ENCODE results near the gene GALNT2. TPM values are rescaled to one million over a fixed set of nuclear protein-coding genes. Genes with fewer than 3 reads are reported as not detected.

The GALNT2 gene
- total and polyA plus RNA-seq, 9 of the 15 experiments (the other 6 are each of a cell fraction or from before 2014, with no cell fraction given) = 1.6 to 106 (median 51.9) TPM

DNA sequence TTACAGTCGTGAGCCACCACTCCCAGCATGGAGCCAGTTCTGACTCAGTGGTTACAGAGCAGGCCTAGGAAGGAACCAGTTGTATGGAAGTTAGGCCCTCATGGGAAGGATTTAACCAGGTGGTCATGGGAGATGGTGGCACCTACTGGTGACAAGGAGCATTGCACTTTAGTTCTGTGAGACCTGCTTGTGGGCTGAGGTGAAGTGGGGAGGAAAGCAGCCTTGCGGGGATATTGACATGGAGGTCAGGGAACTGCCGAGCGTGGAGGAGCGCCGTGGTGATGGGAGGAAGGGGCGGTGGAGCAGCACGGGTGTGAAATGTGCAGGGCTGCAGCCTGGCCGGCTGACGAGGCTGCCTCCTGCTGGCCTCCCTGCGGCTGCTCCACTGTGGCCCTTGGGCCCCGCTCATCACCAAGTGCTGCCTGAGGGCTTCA is 100.4 kb downstream of the GALNT2 start:
- ChIA-PET POLR2A (interaction anchor here (0.9 kb wide), 1 partner anchor 9 kb away, joined by 4 read pairs; no protein-coding TSS in a partner anchor), CTCF (ENCODE audit: low intra/inter-chr PET ratio) (interaction anchor here (1.1 kb wide), 1 partner anchor 324 kb away, joined by 3 read pairs; no protein-coding TSS in a partner anchor)
- Histone ChIP-seq H3K4me3 (no peak overlapping the region), H3K27me3 (ENCODE audit: control insufficient read depth in 2 of 2, insufficient read depth in 2 of 2, low read length in 2 of 2) (no peaks in the 10 kb centered on the region), H3K9me1 (ENCODE audit: control insufficient read depth, insufficient read depth, low read length) (no peaks in the 10 kb centered on the region), H3K9me3 (replicated peaks; ENCODE audit: control insufficient read depth, insufficient read depth, low read depth, low read length) (peaks cover 4% of the 10 kb centered on the region; the same call in 1 of the 2 replicates), H3K9ac (ENCODE audit: insufficient read depth in 1 of 2, low read depth in 2 of 2, low read length in 2 of 2) (no peak overlapping the region), H3K27ac (ENCODE audit: extremely low read depth, low read depth, low read length) (no peak overlapping the region), H3K79me2 (ENCODE audit: control insufficient read depth, insufficient read depth, low read length) (peaks cover 89% of the 10 kb centered on the region), H4K20me1 (replicated peaks; ENCODE audit: control insufficient read depth, insufficient read depth, low read length) (no peaks in the 10 kb centered on the region), H3K36me3 (ENCODE audit: control insufficient read depth, insufficient read depth, low read length) (peaks cover 9% of the 10 kb centered on the region; the same call in 2 of the 3 replicates), H3K4me1 (replicated peaks in 1 of 2; ENCODE audit: control insufficient read depth in 2 of 2, insufficient read depth in 2 of 2, low read length in 2 of 2) (peaks cover 13 to 34% of the 10 kb centered on the region in 2 experiments), H3K4me2 (ENCODE audit: insufficient read depth, low read length) (no peak overlapping the region), H2AFZ (ENCODE audit: low read depth, low read length) (no peak overlapping the region)
- intact Hi-C loops (cut with micrococcal nuclease) = loop anchor here (1.0 to 2.0 kb wide), 3 partner anchors 19 to 101 kb away; partner anchors contain the start of gene GALNT2
- no TSS peak for BruUV-seq (replicated peaks)
- in situ Hi-C loops (cut with MboI) = no loop called here
- WGBS (ENCODE audit: insufficient coverage, low coverage, missing lambda C conversion rate) = 45% methylated on average over 12 of the region's 12 CpGs
- ATAC-seq = peak; percentile 89
- peak; percentile 97 for FAIRE-seq
- peak; percentile 80 to 86 (median 84) for DNase-seq (ENCODE audit: extremely low read depth in 1 of 4, low spot score in 3 of 4)
- TF ChIP-seq TFAM (CRISPR knock-in tag; conservative IDR thresholded peaks at IDR 0.05) = no peak
- no peak for TF ChIP-seq NFE2L1 (tag; IDR thresholded peaks at IDR 0.05; ENCODE audit: borderline replicate concordance, low read depth)
- 0 out of 2 replicates have a peak, but pooled peaks have one; percentile 10 for TF ChIP-seq NFIC (IDR thresholded peaks at IDR 0.05)
- no peak for TF ChIP-seq MCM3 (IDR thresholded peaks at IDR 0.05)
- TF ChIP-seq, protein P1, sequence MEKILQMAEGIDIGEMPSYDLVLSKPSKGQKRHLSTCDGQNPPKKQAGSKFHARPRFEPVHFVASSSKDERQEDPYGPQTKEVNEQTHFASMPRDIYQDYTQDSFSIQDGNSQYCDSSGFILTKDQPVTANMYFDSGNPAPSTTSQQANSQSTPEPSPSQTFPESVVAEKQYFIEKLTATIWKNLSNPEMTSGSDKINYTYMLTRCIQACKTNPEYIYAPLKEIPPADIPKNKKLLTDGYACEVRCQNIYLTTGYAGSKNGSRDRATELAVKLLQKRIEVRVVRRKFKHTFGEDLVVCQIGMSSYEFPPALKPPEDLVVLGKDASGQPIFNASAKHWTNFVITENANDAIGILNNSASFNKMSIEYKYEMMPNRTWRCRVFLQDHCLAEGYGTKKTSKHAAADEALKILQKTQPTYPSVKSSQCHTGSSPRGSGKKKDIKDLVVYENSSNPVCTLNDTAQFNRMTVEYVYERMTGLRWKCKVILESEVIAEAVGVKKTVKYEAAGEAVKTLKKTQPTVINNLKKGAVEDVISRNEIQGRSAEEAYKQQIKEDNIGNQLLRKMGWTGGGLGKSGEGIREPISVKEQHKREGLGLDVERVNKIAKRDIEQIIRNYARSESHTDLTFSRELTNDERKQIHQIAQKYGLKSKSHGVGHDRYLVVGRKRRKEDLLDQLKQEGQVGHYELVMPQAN (IDR thresholded peaks at IDR 0.05; ENCODE audit: borderline replicate concordance) = peak; percentile 39; the same call in 1 of the 2 replicates
- peak; percentile 39; the same call in 1 of the 2 replicates for TF ChIP-seq ZNF121 (CRISPR knock-in tag; conservative IDR thresholded peaks at IDR 0.05)
- no peak for TF ChIP-seq PHF8 (IDR thresholded peaks at IDR 0.05; ENCODE audit: borderline replicate concordance, low read length)
- peak; percentile 30; the same call in 1 of the 2 replicates for TF ChIP-seq JUND (IDR thresholded peaks at IDR 0.05; ENCODE audit: borderline replicate concordance, low read depth, low read length)
- TF ChIP-seq JUND (tag; IDR thresholded peaks at IDR 0.05; ENCODE audit: borderline replicate concordance, low read depth, low read length) = no peak; the same call in 2 of the 3 replicates
- TF ChIP-seq KAT7 (CRISPR knock-in tag; IDR thresholded peaks at IDR 0.05; ENCODE audit: borderline replicate concordance) = no peak
- TF ChIP-seq, protein P2, sequence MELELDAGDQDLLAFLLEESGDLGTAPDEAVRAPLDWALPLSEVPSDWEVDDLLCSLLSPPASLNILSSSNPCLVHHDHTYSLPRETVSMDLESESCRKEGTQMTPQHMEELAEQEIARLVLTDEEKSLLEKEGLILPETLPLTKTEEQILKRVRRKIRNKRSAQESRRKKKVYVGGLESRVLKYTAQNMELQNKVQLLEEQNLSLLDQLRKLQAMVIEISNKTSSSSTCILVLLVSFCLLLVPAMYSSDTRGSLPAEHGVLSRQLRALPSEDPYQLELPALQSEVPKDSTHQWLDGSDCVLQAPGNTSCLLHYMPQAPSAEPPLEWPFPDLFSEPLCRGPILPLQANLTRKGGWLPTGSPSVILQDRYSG (tag; conservative IDR thresholded peaks at IDR 0.05; ENCODE audit: low read depth) = no peak
- TF ChIP-seq, protein P3, sequence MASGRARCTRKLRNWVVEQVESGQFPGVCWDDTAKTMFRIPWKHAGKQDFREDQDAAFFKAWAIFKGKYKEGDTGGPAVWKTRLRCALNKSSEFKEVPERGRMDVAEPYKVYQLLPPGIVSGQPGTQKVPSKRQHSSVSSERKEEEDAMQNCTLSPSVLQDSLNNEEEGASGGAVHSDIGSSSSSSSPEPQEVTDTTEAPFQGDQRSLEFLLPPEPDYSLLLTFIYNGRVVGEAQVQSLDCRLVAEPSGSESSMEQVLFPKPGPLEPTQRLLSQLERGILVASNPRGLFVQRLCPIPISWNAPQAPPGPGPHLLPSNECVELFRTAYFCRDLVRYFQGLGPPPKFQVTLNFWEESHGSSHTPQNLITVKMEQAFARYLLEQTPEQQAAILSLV (tag; IDR thresholded peaks at IDR 0.05) = no peak
- TF ChIP-seq ZFPM2 (CRISPR knock-in tag; IDR thresholded peaks at IDR 0.05) = no peak
- TF ChIP-seq, protein P4, sequence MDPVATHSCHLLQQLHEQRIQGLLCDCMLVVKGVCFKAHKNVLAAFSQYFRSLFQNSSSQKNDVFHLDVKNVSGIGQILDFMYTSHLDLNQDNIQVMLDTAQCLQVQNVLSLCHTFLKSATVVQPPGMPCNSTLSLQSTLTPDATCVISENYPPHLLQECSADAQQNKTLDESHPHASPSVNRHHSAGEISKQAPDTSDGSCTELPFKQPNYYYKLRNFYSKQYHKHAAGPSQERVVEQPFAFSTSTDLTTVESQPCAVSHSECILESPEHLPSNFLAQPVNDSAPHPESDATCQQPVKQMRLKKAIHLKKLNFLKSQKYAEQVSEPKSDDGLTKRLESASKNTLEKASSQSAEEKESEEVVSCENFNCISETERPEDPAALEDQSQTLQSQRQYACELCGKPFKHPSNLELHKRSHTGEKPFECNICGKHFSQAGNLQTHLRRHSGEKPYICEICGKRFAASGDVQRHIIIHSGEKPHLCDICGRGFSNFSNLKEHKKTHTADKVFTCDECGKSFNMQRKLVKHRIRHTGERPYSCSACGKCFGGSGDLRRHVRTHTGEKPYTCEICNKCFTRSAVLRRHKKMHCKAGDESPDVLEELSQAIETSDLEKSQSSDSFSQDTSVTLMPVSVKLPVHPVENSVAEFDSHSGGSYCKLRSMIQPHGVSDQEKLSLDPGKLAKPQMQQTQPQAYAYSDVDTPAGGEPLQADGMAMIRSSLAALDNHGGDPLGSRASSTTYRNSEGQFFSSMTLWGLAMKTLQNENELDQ (CRISPR knock-in tag; IDR thresholded peaks at IDR 0.05; ENCODE audit: borderline replicate concordance) = no peak

Data from K562 (cell line).